ACC112 (cell line): ENCODE measurements around the gene CNKSR3.

Source experiments
- H2AFZ ChIP-seq: fragments of 200-600 bp; sonication (generic); one replicate; pipeline ENCODE4 v1.6.0; 2017; ENCODE audit warnings: antibody characterized with exemption, low read length; ENCODE audit not compliant: unreplicated experiment
- H3K27ac ChIP-seq: fragments of 200-600 bp; sonication (generic); 2 replicates; pipeline ENCODE4 v1.5.1; 2014; ENCODE audit warnings: low read depth, mild to moderate bottlenecking, antibody characterized with exemption, low read length, moderate library complexity
- H3K27me3 ChIP-seq: fragments of 200-600 bp; sonication (generic); 2 replicates; pipeline ENCODE4 v1.6.1; 2014; ENCODE audit warnings: mild to moderate bottlenecking, antibody characterized with exemption, low read length, moderate library complexity, mixed read lengths; ENCODE audit not compliant: insufficient read depth
- H3K36me3 ChIP-seq: fragments of 200-600 bp; sonication (generic); 2 replicates; pipeline ENCODE4 v1.6.1; 2016; ENCODE audit warnings: mild to moderate bottlenecking, antibody characterized with exemption, low read length, moderate library complexity, mixed read lengths; ENCODE audit not compliant: insufficient read depth
- H3K4me1 ChIP-seq: fragments of 200-600 bp; sonication (generic); one replicate; pipeline ENCODE4 v1.6.1; 2016; ENCODE audit warnings: low read length, mixed read lengths; ENCODE audit not compliant: insufficient read depth, unreplicated experiment, control insufficient read depth
- H3K4me3 ChIP-seq: fragments of 200-600 bp; sonication (generic); 2 replicates; pipeline ENCODE4 v1.5.1; 2014; ENCODE audit warnings: mild to moderate bottlenecking, low read depth, low read length
- H3K79me2 ChIP-seq: fragments of 200-600 bp; sonication (generic); one replicate; pipeline ENCODE4 v1.6.0; 2016; ENCODE audit warnings: low read length; ENCODE audit not compliant: control insufficient read depth, unreplicated experiment, insufficient read depth

Gene CNKSR3

GRCh38 chr6:154399097-154399496 lies 111.4 kb downstream of the CNKSR3 start:
- no peak overlapping the region for H3K27ac ChIP-seq
- peaks cover 25% of the 10 kb centered on the region for H3K4me1 ChIP-seq
- H3K4me3 ChIP-seq: no peak overlapping the region
- no peaks in the 10 kb centered on the region for H3K36me3 ChIP-seq
- no peaks in the 10 kb centered on the region for H3K27me3 ChIP-seq
- H3K79me2 ChIP-seq: no peaks in the 10 kb centered on the region
- H2AFZ ChIP-seq: no peak overlapping the region

DNA sequence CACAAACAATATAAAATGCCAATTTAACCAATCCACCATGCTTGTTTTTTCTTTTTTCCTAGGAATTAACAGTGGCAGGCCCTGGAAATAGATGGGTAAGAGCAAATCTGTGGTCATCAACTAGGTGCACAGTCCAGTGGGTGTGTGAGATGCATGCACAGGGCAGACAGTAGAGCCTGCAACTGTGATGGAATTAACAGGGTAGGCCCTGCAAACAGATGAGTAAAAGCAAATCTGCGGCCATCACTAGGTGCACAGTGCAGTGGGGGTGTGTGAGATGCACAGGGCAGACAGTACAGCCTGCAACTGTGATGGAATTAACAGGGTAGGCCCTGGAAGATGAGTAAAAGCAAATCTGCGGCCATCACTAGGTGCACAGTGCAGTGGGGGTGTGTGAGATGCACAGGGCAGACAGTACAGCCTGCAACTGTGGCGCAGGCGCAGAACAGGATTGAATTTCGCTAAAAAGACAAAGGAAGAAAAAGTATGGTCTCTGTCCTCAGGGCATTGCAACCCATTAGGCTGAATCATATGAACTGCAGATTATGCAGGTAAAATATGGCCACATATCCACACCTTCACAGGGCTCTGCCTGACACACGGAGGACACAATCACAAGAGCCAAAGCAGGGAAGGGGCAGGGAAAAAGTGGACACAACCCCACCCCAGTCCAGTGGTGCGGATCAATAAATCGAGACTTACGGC lies 112.8 kb downstream of the CNKSR3 start:
- Histone ChIP-seq H3K36me3 (no peaks in the 10 kb centered on the region), H3K4me1 (peaks cover 16% of the 10 kb centered on the region), H2AFZ (no peak overlapping the region), H3K79me2 (no peaks in the 10 kb centered on the region), H3K27ac (no peak overlapping the region), H3K27me3 (no peaks in the 10 kb centered on the region), H3K4me3 (no peak overlapping the region)

DNA sequence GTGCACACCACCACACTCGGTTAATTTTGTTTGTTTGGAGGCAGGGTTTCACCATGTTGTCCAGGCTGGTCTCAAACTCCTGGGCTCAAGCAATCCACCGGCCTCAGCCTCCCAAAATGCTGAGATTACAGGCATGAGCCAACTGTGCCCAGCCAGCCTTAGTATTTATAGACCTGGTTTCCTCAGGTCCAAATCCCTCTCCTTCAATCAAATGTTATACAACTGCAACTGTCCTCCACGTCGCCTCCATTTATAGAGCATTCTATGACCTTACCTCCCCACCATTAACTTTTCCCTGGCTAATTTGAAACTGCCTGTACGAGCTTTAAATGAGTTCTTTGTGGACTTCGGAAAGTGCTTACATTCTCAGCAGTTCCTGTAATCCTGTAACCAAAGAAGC lies 114.6 kb downstream of the CNKSR3 start:
- Histone ChIP-seq H3K36me3 (no peaks in the 10 kb centered on the region), H3K27ac (no peak overlapping the region), H2AFZ (no peak overlapping the region), H3K4me3 (no peak overlapping the region), H3K79me2 (no peaks in the 10 kb centered on the region), H3K4me1 (peaks cover 7% of the 10 kb centered on the region), H3K27me3 (no peaks in the 10 kb centered on the region)

DNA sequence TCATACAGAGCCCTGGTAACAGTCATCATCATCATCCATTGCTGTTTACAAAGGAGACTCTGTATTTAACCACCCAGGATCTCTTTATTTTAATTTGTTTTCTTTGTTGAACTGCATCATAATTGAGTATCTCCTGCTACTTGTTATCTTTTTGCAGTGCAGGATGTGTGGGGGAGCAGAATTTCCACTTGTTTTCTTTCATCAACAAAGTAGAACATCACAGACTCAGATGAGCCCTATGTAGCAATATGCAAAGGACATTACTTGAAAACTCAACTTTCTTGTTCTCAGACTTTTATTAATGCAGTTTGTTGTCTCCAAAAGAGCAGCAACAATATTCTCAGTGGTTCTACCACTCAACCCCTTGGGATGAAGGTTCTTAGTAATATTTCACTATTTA lies 115.2 kb downstream of the CNKSR3 start:
- Histone ChIP-seq H3K27ac (no peak overlapping the region), H3K4me3 (no peak overlapping the region), H2AFZ (no peak overlapping the region), H3K4me1 (peaks cover 7% of the 10 kb centered on the region), H3K36me3 (no peaks in the 10 kb centered on the region), H3K79me2 (no peaks in the 10 kb centered on the region), H3K27me3 (no peaks in the 10 kb centered on the region)

DNA sequence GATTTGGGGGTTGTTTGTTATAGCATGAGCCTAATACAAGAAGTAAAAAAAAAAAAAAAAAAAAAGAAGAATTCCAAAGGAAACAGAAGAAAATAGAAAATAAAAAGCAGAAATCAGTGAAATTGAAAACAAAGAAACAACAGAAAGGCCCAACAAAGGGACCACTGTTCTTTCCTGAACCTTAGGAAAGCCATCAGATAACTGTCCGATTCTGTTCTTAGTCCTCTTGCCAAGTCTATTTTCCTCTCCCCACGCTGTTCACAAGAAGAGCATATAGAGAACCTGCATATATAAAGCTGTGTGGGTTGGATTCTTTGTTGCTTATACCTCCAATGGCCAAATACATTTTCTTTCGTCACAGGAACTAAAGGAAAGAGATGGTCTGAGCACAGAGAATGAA lies 115.9 kb downstream of the CNKSR3 start:
- no peaks in the 10 kb centered on the region for H3K36me3 ChIP-seq
- peaks cover 7% of the 10 kb centered on the region for H3K4me1 ChIP-seq
- no peak overlapping the region for H2AFZ ChIP-seq
- H3K79me2 ChIP-seq: no peaks in the 10 kb centered on the region
- no peaks in the 10 kb centered on the region for H3K27me3 ChIP-seq
- no peak overlapping the region for H3K4me3 ChIP-seq
- no peak overlapping the region for H3K27ac ChIP-seq

- Histone ChIP-seq H3K4me3 (no peak overlapping the region), H2AFZ (no peak overlapping the region), H3K4me1 (peaks cover 21% of the 10 kb centered on the region), H3K79me2 (no peaks in the 10 kb centered on the region), H3K36me3 (no peaks in the 10 kb centered on the region), H3K27ac (no peak overlapping the region), H3K27me3 (no peaks in the 10 kb centered on the region)
Observed at GRCh38 chr6:154390034-154390433, 120.5 kb downstream of the CNKSR3 start.

- no peaks in the 10 kb centered on the region for H3K36me3 ChIP-seq
- H3K79me2 ChIP-seq: no peaks in the 10 kb centered on the region
- H3K4me3 ChIP-seq: no peak overlapping the region
- peaks cover 21% of the 10 kb centered on the region for H3K4me1 ChIP-seq
- no peak overlapping the region for H2AFZ ChIP-seq
- H3K27me3 ChIP-seq: no peaks in the 10 kb centered on the region
- H3K27ac ChIP-seq: no peak overlapping the region
Observed at GRCh38 chr6:154388803-154389202, 121.7 kb downstream of the CNKSR3 start.

- Histone ChIP-seq H3K4me3 (no peak overlapping the region), H3K79me2 (no peaks in the 10 kb centered on the region), H2AFZ (no peak overlapping the region), H3K36me3 (no peaks in the 10 kb centered on the region), H3K27ac (peak overlapping the region; percentile 16; the same call in 1 of the 2 replicates), H3K4me1 (peaks cover 21% of the 10 kb centered on the region), H3K27me3 (no peaks in the 10 kb centered on the region)
Observed at GRCh38 chr6:154386848-154387717, 123.4 kb downstream of the CNKSR3 start.

GRCh38 chr6:154384191-154384590 lies 126.3 kb downstream of the CNKSR3 start:
- Histone ChIP-seq H3K4me3 (no peak overlapping the region), H3K4me1 (peaks cover 21% of the 10 kb centered on the region), H2AFZ (no peak overlapping the region), H3K27me3 (no peaks in the 10 kb centered on the region), H3K27ac (no peak overlapping the region), H3K79me2 (no peaks in the 10 kb centered on the region), H3K36me3 (no peaks in the 10 kb centered on the region)

DNA sequence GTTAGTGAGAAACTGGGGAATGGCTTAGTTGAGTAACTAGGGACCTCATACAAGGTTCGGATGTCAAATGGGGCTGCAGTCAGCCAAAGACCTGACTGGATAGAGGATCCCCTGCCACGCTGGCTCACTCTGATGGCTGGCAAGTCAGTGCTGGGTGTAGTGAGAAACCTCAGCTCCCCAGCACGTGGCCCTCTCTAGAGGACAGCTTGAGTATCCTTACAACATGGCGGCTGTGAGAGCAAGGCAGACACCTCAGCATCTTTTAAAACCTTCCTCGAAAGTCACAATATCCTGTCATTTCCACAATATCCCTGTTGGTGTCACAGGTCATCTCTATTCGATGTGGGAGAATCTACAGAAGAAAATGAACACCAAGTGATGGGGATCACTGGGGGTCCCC lies 127.2 kb downstream of the CNKSR3 start:
- no peaks in the 10 kb centered on the region for H3K36me3 ChIP-seq
- H3K79me2 ChIP-seq: no peaks in the 10 kb centered on the region
- no peak overlapping the region for H3K4me3 ChIP-seq
- no peak overlapping the region for H3K27ac ChIP-seq
- H2AFZ ChIP-seq: no peak overlapping the region
- H3K27me3 ChIP-seq: no peaks in the 10 kb centered on the region
- peaks cover 14% of the 10 kb centered on the region for H3K4me1 ChIP-seq

- H2AFZ ChIP-seq: no peak overlapping the region
- no peaks in the 10 kb centered on the region for H3K27me3 ChIP-seq
- H3K4me1 ChIP-seq: peaks cover 8% of the 10 kb centered on the region
- H3K79me2 ChIP-seq: no peaks in the 10 kb centered on the region
- no peak overlapping the region for H3K27ac ChIP-seq
- H3K36me3 ChIP-seq: no peaks in the 10 kb centered on the region
- H3K4me3 ChIP-seq: no peak overlapping the region
Observed at GRCh38 chr6:154382740-154383139, 127.7 kb downstream of the CNKSR3 start.
